ENCODE data around the gene GPR160. TPM values are rescaled to one million over a fixed set of nuclear protein-coding genes. Genes with fewer than 3 reads are reported as not detected.

The GPR160 gene
- polyA plus RNA-seq, 3 donors: 10.0 to 19.7 (median 11.5) TPM

DNA sequence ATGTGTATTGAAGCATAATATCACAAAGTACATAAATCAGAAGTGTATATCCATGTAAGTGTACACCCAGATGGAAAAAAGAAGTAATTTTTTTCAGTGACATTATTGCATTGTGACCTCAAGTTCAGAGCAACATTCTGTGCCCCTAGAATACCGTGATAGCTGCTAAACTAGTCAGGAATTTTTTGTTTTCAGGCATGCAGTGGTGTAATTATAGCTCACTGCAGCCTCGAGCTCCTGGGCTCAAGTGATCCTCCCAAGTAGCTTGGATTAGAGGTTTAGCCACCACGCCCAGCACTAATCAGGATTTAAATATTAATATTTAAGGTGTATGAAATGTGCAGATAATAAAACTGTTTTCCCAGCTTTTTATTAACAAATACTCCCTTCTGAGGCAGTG, 45.6 kb upstream of the GPR160 start:
- Histone ChIP-seq H3K4me2 (replicated peaks; ENCODE audit: extremely low read depth, low read length, poor library complexity, severe bottlenecking) (no peak overlapping the region), H2AFZ (ENCODE audit: insufficient read depth, low read depth, low read length, poor library complexity, severe bottlenecking) (no peak overlapping the region), H4K20me1 (ENCODE audit: insufficient read depth, low read length) (no peaks in the 10 kb centered on the region), H3K27me3 (ENCODE audit: control insufficient read depth in 2 of 2, insufficient read depth in 2 of 2, low read length in 2 of 2) (no peaks in the 10 kb centered on the region), H3K4me1 (ENCODE audit: control insufficient read depth in 1 of 2, insufficient read depth in 2 of 2, low read length in 2 of 2) (peaks cover 4 to 8% of the 10 kb centered on the region in 2 donors), H3K9ac (ENCODE audit: insufficient read depth, low read length, poor library complexity, severe bottlenecking) (no peak overlapping the region), H3K4me3 (replicated peaks in 1 of 3; ENCODE audit: low read depth in 2 of 3, low read length in 3 of 3) (no peak overlapping the region), H3K79me2 (ENCODE audit: insufficient read depth, low read length) (no peaks in the 10 kb centered on the region), H3K36me3 (replicated peaks in 1 of 2; ENCODE audit: control insufficient read depth in 1 of 2, insufficient read depth in 2 of 2, low read length in 2 of 2) (peaks cover 57 to 91% of the 10 kb centered on the region in 2 donors), H3K9me3 (replicated peaks in 1 of 2; ENCODE audit: control insufficient read depth in 1 of 2, insufficient read depth in 1 of 2, low read length in 2 of 2) (no peaks in the 10 kb centered on the region), H3K27ac (ENCODE audit: low read depth in 1 of 2, low read length in 2 of 2) (peak overlapping the region in 1 of 2 donors; percentile 10)
- Mint-ChIP-seq H3K4me3 (no peak overlapping the region), H3K4me1 (peaks cover 5% of the 10 kb centered on the region), H3K9me3 (no peaks in the 10 kb centered on the region), H3K27ac (peak overlapping the region in 1 of 7 donors; percentile 47), H3K27me3 (ENCODE audit: low read depth in 3 of 3) (no peaks in the 10 kb centered on the region), H3K36me3 (peaks cover 27 to 40% of the 10 kb centered on the region in 2 donors)
- 100% methylated on average over 1 of the region's 3 CpGs for WGBS (ENCODE audit: insufficient coverage)
- DNase-seq: no peak
- intact Hi-C loops (cut with micrococcal nuclease): loop anchor here in 1 of 2 donors (10.0 kb wide), 1 partner anchor 53 kb away; no protein-coding TSS in a partner anchor
- TF ChIP-seq, protein P1, sequence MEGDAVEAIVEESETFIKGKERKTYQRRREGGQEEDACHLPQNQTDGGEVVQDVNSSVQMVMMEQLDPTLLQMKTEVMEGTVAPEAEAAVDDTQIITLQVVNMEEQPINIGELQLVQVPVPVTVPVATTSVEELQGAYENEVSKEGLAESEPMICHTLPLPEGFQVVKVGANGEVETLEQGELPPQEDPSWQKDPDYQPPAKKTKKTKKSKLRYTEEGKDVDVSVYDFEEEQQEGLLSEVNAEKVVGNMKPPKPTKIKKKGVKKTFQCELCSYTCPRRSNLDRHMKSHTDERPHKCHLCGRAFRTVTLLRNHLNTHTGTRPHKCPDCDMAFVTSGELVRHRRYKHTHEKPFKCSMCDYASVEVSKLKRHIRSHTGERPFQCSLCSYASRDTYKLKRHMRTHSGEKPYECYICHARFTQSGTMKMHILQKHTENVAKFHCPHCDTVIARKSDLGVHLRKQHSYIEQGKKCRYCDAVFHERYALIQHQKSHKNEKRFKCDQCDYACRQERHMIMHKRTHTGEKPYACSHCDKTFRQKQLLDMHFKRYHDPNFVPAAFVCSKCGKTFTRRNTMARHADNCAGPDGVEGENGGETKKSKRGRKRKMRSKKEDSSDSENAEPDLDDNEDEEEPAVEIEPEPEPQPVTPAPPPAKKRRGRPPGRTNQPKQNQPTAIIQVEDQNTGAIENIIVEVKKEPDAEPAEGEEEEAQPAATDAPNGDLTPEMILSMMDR (IDR thresholded peaks at IDR 0.05): no peak

DNA sequence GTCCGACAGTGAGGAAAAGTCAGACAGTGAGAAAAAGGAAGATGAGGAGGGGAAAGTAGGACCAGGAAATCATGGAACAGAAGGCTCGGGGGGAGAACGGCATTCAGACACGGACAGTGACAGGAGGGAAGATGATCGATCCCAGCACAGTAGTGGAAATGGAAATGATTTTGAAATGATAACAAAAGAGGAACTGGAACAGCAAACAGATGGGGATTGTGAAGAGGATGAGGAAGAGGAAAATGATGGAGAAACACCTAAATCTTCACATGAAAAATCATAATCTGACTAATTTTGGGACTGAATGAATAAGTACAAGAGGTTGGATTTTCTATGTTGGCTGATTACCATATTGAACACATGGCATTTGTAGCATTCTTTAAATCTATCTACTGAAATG, 45.0 kb upstream of the GPR160 start:
- Histone ChIP-seq H3K79me2 (ENCODE audit: insufficient read depth, low read length) (no peaks in the 10 kb centered on the region), H4K20me1 (ENCODE audit: insufficient read depth, low read length) (no peaks in the 10 kb centered on the region), H3K9ac (ENCODE audit: insufficient read depth, low read length, poor library complexity, severe bottlenecking) (no peak overlapping the region), H3K36me3 (replicated peaks in 1 of 2; ENCODE audit: control insufficient read depth in 1 of 2, insufficient read depth in 2 of 2, low read length in 2 of 2) (peaks cover 52 to 85% of the 10 kb centered on the region in 2 donors), H3K9me3 (replicated peaks in 1 of 2; ENCODE audit: control insufficient read depth in 1 of 2, insufficient read depth in 1 of 2, low read length in 2 of 2) (no peaks in the 10 kb centered on the region), H3K4me2 (replicated peaks; ENCODE audit: extremely low read depth, low read length, poor library complexity, severe bottlenecking) (no peak overlapping the region), H3K4me3 (replicated peaks in 1 of 3; ENCODE audit: low read depth in 2 of 3, low read length in 3 of 3) (no peak overlapping the region), H3K4me1 (ENCODE audit: control insufficient read depth in 1 of 2, insufficient read depth in 2 of 2, low read length in 2 of 2) (peaks cover 4 to 8% of the 10 kb centered on the region in 2 donors), H2AFZ (ENCODE audit: insufficient read depth, low read depth, low read length, poor library complexity, severe bottlenecking) (no peak overlapping the region), H3K27ac (ENCODE audit: low read depth in 1 of 2, low read length in 2 of 2) (peak overlapping the region in 1 of 2 donors; percentile 10), H3K27me3 (ENCODE audit: control insufficient read depth in 2 of 2, insufficient read depth in 2 of 2, low read length in 2 of 2) (no peaks in the 10 kb centered on the region)
- Mint-ChIP-seq H3K9me3 (no peaks in the 10 kb centered on the region), H3K4me3 (no peak overlapping the region), H3K4me1 (peaks cover 5% of the 10 kb centered on the region), H3K27ac (peak overlapping the region in 5 of 7 donors; percentile 2 to 54 (median 22)), H3K36me3 (peaks cover 26 to 35% of the 10 kb centered on the region in 2 donors), H3K27me3 (ENCODE audit: low read depth in 3 of 3) (no peaks in the 10 kb centered on the region)
- TF ChIP-seq, protein P1 (IDR thresholded peaks at IDR 0.05): no peak
- DNase-seq: peak in 2 of 3 donors; percentile 39 to 42
- intact Hi-C loops (cut with micrococcal nuclease): loop anchor here in 1 of 2 donors (10.0 kb wide), 1 partner anchor 52 kb away; no protein-coding TSS in a partner anchor
- 45% methylated on average over 5 of the region's 5 CpGs for WGBS (ENCODE audit: insufficient coverage)

All from CD14-positive monocyte (primary cell).